Left renal cortex interstitium (tissue), 4 donors: Measurements from ENCODE around the gene KIFAP3. TPM values are rescaled to one million over a fixed set of nuclear protein-coding genes. Genes with fewer than 3 reads are reported as not detected.
"Not testable (repeated sequence)": the region's sequence is repeated elsewhere in the genome, so short reads cannot be mapped to it uniquely, and the experiment has no call there.

Source experiments
- DNase-seq, 4 donors: peaks; one replicate each; pipeline ENCODE4 v3.0.0-alpha.2; 2013; ENCODE audit warnings: low read depth in 4 of 4, low spot score in 2 of 4, missing footprints in 1 of 4
- polyA plus RNA-seq, 4 donors: library from polyadenylated mRNA; unstranded; fragments of 120-200 nt; gene quantifications; one replicate each; pipeline ENCODE4 v1.2.1, GENCODE V29; 2013; ENCODE audit not compliant: insufficient read length in 4 of 4

KIFAP3 gene
- polyA plus RNA-seq, 4 donors = 36.7 to 51.5 (median 41.8) TPM

GRCh38 chr1:170064821-170065220 lies 9.7 kb downstream of the KIFAP3 start:
- no peak for DNase-seq

DNA sequence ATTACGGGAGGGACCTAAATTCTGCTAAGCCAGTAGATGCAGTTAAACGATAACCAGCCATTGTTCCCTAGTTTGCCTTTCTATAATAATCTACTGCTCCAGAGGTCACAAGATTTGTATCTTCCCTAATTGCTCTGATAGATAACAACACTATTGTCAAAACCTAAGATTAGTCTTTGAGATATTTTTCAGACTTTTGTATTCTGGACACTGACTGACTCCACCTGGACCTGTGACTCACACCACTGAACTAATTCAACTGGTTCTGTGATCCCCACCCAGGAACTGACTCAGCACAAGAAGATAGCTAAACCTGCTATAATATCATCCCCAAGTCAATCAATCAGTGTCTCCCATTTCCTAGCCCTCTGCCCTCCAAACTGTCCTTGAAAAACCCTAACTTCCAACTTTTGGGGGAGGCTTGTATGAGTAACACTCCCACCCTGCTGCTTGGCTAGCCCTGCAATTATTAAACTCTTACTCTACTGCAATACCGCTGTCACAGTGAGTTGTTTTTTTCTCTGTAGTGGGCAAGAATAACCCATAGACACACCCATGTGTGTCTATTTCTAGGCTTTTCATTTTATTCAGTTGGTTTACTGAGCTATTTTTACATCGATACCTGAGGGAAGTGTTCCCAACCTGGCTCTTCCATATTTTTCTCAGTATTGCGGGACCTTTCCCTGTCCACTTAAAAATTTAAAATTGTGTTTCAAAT lies 11.2 kb downstream of the KIFAP3 start:
- DNase-seq = no peak

DNA sequence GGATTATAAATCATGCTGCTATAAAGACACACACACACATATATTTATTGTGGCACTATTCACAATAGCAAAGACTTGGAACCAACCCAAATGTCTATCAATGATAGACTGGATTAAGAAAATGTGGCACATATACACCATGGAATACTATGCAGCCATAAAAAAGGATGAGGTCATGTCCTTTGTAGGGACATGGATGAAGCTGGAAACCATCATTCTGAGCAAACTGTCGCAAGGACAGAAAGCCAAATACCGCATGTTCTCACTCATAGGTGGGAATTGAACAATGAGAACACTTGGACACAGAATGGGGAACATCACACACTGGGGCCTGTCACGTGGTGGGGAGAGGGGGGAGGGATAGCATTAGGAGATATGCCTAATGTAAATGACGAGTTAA lies 12.8 kb downstream of the KIFAP3 start:
- not testable (repeated sequence) for DNase-seq

GRCh38 chr1:170060015-170060520 lies 14.4 kb downstream of the KIFAP3 start:
- not testable (repeated sequence) for DNase-seq

DNA sequence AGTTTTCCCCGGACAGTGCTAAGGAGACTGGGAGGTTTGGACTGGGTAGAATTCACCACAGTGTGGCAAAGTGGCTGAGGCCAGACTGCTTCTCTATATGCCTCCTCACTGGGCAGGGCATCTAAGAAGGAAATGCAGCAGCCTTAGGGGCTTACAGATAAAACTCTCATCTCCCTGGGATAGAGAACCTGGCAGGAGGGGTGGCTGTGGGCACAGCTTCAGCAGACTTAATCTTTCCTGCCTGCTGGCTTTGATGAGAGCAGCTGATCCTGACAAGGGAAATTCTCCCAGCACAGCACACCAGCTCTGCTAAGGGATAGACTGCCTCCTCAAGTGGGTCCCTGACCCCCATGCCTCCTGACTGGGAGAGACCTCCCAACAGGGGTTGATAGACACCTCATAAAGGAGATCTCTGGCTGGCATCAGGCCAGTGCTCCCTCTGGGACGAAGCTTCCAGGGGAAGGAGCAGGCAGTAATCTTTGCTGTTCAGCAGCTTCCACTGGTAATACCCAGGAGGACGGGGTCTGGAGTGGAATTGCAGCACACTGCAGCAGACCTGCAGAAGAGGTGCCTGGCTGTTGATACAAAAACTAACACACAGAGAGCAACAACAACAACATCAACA lies 25.2 kb downstream of the KIFAP3 start:
- no peak for DNase-seq

GRCh38 chr1:170048515-170048914 lies 26.0 kb downstream of the KIFAP3 start:
- DNase-seq = no peak

- no peak for DNase-seq
Observed at GRCh38 chr1:170044187-170044586, 30.3 kb downstream of the KIFAP3 start.

DNA sequence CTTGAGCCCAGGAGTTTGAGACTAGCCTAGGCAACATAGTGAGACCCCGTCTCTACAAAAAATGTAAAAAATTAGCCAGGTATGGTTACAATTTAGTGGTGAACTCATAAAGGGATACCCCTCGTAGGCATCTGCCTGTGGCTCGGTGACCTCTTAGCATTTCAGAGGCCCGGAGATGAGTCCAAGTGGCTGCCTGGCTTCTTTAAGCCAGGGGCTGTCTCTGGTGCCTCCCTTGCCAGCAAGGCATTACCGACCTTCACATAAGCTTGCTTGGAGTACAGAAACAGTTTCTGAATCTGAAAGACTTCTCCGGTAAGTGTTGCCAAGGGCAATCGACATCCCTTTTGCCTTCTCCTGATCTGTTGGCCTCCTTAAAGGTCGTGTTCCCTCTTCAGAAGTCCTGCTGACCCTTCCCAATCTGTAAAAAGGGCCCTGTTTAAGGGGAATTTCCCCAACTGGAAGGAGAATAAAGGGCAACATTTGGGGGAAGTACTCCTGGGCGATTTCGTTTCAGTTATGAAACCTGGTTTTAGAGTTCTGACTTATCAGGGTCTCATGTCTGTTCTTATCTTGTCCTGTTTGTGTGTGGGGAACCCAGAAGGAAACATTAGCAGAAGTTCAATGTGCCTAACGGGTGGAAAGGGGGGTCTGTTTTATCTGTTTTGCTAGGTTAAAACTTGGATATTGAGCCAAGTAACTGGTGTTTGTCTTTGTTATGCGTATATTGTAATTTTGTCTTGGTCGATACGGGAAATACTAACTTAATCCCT lies 32.9 kb downstream of the KIFAP3 start:
- no peak for DNase-seq

DNA sequence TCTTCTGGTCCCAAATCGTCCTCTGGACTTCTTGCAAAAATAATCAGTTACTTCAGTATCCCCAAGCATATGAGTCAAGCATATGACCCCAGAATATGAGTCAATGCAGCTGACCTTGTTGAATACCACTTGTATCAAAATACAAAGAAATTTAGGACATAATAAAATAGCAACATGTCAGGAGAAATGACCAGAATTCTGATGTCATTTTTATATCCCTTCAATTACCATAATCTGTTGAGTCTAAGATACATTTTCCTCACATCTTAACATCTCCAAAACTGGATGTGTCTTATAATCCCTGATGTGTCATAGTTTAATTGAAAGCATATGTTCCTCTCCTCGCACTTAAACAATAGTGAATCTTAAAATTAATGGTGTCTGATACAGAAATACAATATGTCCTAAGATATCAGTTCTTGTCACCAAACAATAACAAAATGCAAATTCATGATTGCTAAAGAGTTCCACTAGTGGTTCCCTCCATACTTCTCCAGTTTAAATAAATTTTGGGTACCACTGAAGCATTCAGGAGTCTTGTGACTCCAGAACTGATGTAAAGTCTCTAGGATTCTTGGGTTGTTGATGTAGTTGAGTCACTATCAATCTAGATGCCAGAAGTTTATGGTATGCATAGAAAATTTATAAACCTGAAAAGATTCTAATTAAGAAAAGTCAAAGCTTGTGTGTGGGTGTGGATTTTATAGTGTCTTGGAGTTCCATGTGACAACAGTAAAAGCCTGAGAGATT lies 41.8 kb downstream of the KIFAP3 start:
- no peak for DNase-seq

- no peak for DNase-seq
Observed at GRCh38 chr1:170030212-170030611, 44.3 kb downstream of the KIFAP3 start.

DNA sequence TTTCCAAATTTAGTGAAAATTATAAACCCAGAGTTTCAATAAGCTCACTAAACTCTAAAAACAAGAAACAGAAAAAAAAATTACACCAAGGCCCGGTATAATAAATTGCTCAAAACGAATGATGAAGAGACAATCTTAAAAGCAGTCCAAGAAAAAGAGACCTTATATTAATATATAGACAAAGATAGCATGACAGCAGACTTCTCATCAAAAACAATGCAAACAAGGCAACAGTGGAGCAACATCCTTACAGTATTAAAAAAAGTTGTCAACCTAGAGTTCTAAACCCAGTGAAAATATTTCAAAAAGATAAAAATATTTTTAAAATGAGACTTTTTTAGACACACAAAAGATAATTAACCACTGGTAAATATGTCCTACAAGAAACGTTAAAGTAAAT lies 46.7 kb downstream of the KIFAP3 start:
- DNase-seq = no peak

GRCh38 chr1:170020859-170021258 lies 53.6 kb downstream of the KIFAP3 start:
- DNase-seq = no peak

DNA sequence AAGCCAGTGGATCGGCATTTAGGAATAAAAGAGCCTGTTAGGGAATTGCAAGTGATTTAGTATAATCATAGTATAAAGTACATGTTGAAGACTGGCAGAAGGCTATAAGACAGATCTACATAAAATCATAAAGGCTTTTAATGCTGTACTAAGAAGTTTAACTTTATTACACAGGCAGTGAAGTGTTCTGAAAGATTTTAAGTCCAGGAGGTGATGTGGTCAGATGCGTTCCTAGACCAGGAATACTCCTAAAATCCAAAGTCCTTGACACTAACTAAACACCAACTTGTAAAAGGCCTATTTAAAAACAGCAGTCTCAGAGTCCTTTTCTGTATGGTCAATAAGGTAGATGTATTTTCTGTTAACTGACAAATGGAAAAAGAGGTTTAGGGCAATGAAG lies 57.0 kb downstream of the KIFAP3 start:
- no peak for DNase-seq

DNA sequence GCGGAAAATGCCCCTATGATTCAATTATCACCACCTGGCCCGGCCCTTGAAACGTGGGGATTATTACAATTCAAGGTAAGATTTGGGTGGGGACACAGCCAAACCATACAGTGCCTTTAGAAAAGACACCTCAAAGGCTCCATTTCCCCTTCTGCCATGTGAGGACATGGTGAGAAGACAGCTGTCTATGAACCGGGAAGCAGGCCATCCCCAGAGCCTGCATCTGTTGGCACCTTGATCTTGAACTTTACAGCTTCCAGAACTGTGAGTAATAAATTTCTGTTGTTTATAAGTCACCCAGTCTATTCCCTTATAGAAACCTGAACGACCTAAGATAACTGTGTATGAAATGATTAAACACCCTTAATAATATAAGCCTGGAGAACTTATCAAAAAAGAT lies 61.6 kb downstream of the KIFAP3 start:
- DNase-seq = no peak

- DNase-seq = peak in 2 of 4 donors; percentile 5 to 16
Observed at GRCh38 chr1:170010443-170010842, 64.1 kb downstream of the KIFAP3 start.

DNA sequence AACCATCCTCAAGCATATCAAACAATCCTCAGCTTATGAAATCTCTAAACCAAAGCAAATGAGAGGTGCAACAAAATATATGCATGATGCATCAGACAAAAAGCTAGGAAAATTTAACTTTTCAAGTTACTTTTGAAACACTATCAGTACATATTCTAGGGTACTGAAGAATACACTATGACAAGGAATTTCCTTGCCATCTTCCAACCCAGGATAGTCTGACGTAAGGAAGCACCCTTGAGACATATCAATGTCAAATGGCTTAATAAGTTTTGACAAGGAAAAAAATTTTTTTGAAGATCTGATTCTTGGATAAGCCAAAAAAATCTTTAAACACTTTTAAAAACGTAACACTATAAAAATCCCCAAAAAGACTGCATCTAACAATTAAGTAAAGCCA lies 64.9 kb downstream of the KIFAP3 start:
- DNase-seq = no peak

DNA sequence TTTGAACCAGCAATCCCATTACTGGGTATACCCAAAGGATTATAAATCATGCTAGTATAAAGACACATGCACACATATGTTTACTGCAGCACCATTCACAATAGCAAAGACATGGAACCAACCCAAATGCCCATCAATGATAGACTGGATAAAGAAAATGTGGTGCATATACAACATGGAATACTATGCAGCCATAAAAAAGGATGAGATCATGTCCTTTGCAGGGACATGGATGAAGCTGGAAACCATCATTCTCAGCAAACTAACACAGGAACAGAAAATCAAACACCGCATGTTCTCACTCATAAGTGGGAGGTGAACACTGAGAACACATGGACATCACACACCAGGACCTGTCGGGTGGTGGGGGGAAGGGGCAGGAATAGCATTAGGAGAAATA lies 65.8 kb downstream of the KIFAP3 start:
- DNase-seq = not testable (repeated sequence)

- not testable (repeated sequence) for DNase-seq
Observed at GRCh38 chr1:170003270-170003835, 71.1 kb downstream of the KIFAP3 start.

GRCh38 chr1:170001266-170001665 lies 73.2 kb downstream of the KIFAP3 start:
- DNase-seq = no peak

- DNase-seq = peak in 1 of 4 donors; percentile 4
Observed at GRCh38 chr1:169999761-170000160, 74.7 kb downstream of the KIFAP3 start.
